Left ventricle myocardium inferior (tissue), 1 donor: ENCODE measurements around the gene SST. TPM values are rescaled to one million over a fixed set of nuclear protein-coding genes. Genes with fewer than 3 reads are reported as not detected.

Experiments
- DNase-seq: peaks from one replicate; pipeline ENCODE4 v3.0.0-alpha.2; 2020
- H3K27ac ChIP-seq: fragments of 200-600 bp; replicated peaks from 2 replicates; pipeline ENCODE4 v1.8.0; 2021
- H3K27me3 ChIP-seq: fragments of 200-600 bp; 2 replicates; pipeline ENCODE4 v1.8.0; 2021; ENCODE audit warnings: low read depth
- H3K36me3 ChIP-seq: fragments of 200-600 bp; 2 replicates; pipeline ENCODE4 v1.8.0; 2021
- H3K4me1 ChIP-seq: fragments of 200-600 bp; 2 replicates; pipeline ENCODE4 v1.8.0; 2021
- H3K4me3 ChIP-seq: fragments of 200-600 bp; 2 replicates; pipeline ENCODE4 v1.8.0; 2021; ENCODE audit warnings: mild to moderate bottlenecking, moderate library complexity
- H3K9me3 ChIP-seq: fragments of 200-600 bp; replicated peaks from 2 replicates; pipeline ENCODE4 v1.8.0; 2021
- intact Hi-C: fragments of 100-400 bp; cut with micrococcal nuclease; formaldehyde crosslinking; loops from one replicate; pipeline ENCODE4 v1.11.0; 2022
- total RNA-seq: library from RNA; stranded (reverse); fragmentation: NEBNext Ultra II Directional; extraction: Animal tissue kit (Norgen Biotek cat#: 25700); gene quantifications from one replicate; pipeline ENCODE4 v1.2.1, GENCODE V29; 2021
- TF ChIP-seq, protein P1 (sequence below): fragments of 200-600 bp; IDR thresholded peaks from 2 replicates; pipeline ENCODE4 v1.8.0; 2021; ENCODE audit warnings: antibody characterized with exemption, mild to moderate bottlenecking, borderline replicate concordance
- donor health status: DM: no; HTN: yes; CAD: no; lungs with severe emphysema.

The SST gene
- total RNA-seq, 1 donor from 2014 or later = not detected

DNA sequence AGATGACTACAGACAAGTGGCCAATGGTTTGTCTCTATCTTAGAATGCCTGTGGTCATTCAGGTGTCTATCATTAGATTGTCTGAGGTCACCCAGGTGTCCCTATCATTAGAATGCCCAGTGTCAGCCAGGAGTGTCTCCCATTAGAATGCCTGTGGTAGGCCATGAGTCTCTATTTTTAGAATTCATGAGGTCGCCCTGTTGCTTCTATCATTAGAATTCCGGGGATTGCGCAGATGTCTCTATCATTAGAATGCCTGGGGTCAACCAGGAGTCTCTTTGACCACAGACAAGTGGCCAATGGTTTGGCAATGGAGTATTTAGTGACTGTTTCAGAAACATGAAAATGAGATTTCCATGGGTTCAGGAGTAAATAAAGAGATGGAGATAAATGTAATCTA, 24.6 kb upstream of the SST start:
- no peak overlapping the region for H3K4me3 ChIP-seq
- intact Hi-C loops = no loop called here
- H3K4me1 ChIP-seq = peaks cover 9% of the 10 kb centered on the region
- no peak for DNase-seq
- H3K27ac ChIP-seq = peak overlapping the region; percentile 60
- H3K36me3 ChIP-seq = no peaks in the 10 kb centered on the region
- H3K9me3 ChIP-seq = no peaks in the 10 kb centered on the region
- no peaks in the 10 kb centered on the region for H3K27me3 ChIP-seq
- TF ChIP-seq, protein P1, sequence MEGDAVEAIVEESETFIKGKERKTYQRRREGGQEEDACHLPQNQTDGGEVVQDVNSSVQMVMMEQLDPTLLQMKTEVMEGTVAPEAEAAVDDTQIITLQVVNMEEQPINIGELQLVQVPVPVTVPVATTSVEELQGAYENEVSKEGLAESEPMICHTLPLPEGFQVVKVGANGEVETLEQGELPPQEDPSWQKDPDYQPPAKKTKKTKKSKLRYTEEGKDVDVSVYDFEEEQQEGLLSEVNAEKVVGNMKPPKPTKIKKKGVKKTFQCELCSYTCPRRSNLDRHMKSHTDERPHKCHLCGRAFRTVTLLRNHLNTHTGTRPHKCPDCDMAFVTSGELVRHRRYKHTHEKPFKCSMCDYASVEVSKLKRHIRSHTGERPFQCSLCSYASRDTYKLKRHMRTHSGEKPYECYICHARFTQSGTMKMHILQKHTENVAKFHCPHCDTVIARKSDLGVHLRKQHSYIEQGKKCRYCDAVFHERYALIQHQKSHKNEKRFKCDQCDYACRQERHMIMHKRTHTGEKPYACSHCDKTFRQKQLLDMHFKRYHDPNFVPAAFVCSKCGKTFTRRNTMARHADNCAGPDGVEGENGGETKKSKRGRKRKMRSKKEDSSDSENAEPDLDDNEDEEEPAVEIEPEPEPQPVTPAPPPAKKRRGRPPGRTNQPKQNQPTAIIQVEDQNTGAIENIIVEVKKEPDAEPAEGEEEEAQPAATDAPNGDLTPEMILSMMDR = no peak

DNA sequence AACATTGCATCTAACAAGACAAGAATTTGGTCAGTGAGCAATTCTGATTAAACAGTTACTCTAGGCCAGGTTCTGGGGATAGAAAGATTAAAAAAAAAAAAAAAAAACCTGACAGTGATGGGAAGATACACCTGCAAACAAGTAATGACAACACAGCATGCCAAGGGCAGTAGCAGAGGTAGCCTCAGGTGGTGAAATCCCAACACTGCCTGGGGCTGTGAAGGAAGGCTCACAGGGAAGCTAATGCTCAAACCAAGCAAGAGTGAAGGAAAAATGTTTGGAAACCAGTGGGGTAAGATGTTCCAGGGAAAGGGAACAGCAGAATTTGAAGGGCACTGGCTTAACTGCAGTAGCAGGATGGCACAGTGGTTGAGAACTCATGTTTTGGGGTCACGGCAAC, 23.2 kb upstream of the SST start:
- Histone ChIP-seq H3K4me3 (no peak overlapping the region), H3K27ac (no peak overlapping the region), H3K27me3 (peaks cover 5% of the 10 kb centered on the region), H3K36me3 (no peaks in the 10 kb centered on the region), H3K9me3 (no peaks in the 10 kb centered on the region), H3K4me1 (peaks cover 9% of the 10 kb centered on the region)
- intact Hi-C loops = no loop called here
- no peak for DNase-seq
- TF ChIP-seq, protein P1 = no peak

DNA sequence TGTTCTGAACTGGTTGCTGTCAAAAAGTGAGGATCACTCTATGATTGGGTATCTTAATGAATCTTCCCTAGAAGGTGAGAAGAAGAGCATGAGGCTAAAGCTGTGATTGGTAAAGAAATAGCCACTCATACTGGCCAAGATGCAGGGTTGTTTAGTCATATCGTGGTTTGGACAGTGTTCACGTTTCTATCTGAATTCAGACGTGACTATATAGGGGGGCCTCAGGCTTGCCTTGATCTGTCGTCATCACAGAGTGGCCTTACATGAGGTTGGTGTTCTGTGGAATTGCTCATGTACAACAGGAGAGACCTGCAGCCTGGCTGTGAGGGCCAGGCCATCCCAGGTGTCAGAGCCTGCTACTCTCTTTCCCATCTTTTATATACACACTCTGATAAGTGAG, 19.8 kb upstream of the SST start:
- Histone ChIP-seq H3K27me3 (peaks cover 17% of the 10 kb centered on the region), H3K4me3 (no peak overlapping the region), H3K4me1 (no peaks in the 10 kb centered on the region), H3K9me3 (peaks cover 21% of the 10 kb centered on the region), H3K36me3 (no peaks in the 10 kb centered on the region), H3K27ac (no peak overlapping the region)
- intact Hi-C loops = no loop called here
- DNase-seq = no peak
- TF ChIP-seq, protein P1 = no peak

DNA sequence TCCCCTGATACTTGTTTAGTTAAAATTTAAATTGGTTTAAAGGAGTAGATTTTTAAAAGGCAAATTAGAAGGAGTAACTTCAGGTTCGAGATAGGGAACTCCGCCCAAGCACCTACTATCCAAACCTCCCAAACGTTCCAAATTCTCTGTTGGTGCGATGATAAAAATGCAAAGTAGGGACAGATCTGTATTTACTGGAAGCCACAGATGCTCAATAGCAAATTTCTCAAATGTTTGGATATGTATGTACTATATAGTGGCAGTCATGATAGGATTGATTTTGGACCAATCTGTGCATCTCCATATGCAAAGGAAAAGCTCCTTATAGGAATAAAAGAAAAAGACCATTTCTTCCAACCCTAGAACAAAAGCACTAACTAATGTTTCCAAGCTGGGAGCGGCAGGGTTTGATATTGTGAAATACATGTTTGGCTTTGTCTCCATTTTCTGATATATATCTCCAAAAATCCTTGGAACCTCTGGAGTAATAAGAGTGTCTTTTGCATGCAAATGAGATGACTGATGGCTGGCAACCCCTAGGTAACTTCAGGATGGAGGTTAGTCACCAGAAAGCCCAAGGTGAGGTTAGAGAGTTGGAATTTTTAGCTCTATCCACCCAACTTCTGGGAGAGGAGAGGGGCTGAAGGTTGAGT, 16.6 kb upstream of the SST start:
- TF ChIP-seq, protein P1 = no peak
- H3K36me3 ChIP-seq = no peaks in the 10 kb centered on the region
- intact Hi-C loops = no loop called here

DNA sequence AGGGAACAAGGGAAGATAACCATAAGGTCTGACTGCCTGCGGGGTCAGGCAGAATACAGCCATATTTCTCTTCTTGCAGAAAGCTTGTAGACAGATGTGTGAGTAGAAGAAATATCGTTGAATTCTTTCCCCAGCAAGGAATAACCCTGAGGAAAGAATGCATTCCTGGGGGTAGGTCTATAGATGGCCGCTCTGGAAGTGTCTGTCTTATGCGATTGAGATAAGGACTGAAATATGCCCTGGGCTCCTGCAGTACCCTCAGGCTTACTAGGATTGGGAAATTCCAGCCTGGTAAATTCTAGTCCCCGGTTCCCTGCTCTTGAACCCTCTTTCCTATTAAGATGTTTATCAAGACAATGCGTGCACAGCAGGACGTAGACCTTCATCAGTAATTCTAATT, 15.8 kb upstream of the SST start:
- H3K9me3 ChIP-seq = peaks cover 26% of the 10 kb centered on the region
- H3K27ac ChIP-seq = no peak overlapping the region
- H3K4me3 ChIP-seq = no peak overlapping the region
- TF ChIP-seq, protein P1 = no peak
- intact Hi-C loops = no loop called here
- no peaks in the 10 kb centered on the region for H3K4me1 ChIP-seq
- peaks cover 17% of the 10 kb centered on the region for H3K27me3 ChIP-seq
- no peaks in the 10 kb centered on the region for H3K36me3 ChIP-seq
- no peak for DNase-seq

More for the DNA sequence above, 16.6 kb upstream of the SST start:
- Histone ChIP-seq H3K4me1 (no peaks in the 10 kb centered on the region), H3K27me3 (peaks cover 17% of the 10 kb centered on the region), H3K9me3 (peaks cover 26% of the 10 kb centered on the region), H3K27ac (no peak overlapping the region), H3K4me3 (no peak overlapping the region)
- DNase-seq = no peak
